B cell (primary cell): ENCODE measurements around the gene SGSM1. TPM values are rescaled to one million over a fixed set of nuclear protein-coding genes. Genes with fewer than 3 reads are reported as not detected.

Experiments
- ATAC-seq: fragments of 200-7000 bp; cut with Tn5 transposase; one replicate; pipeline ENCODE4 v1.10.0; 2021; ENCODE audit warnings: low read depth, mild to moderate bottlenecking, moderate number of reproducible peaks, moderate library complexity
- CTCF ChIA-PET: fragments of 350-600 bp; sonication (Branson Sonifier 250); formaldehyde crosslinking; loops from one replicate; lab custom pipeline; 2021; ENCODE audit warnings: antibody characterized with exemption, inconsistent platforms; lab: Charles Lee
- POLR2A ChIA-PET: fragments of 350-600 bp; sonication (Branson Sonifier 250); formaldehyde crosslinking; loops from one replicate; lab custom pipeline; 2021; ENCODE audit warnings: antibody characterized with exemption; lab: Charles Lee
- DNase-seq: peaks from one replicate; pipeline ENCODE4 v3.0.0; 2013
- H2AFZ ChIP-seq: 2 replicates; pipeline ENCODE4 v1.6.1; 2012; ENCODE audit warnings: mild to moderate bottlenecking, low read depth, low read length; ENCODE audit not compliant: insufficient read depth, poor library complexity, severe bottlenecking
- H3K27ac ChIP-seq, 2 donors: 1 replicate in 1 of 2; 2 replicates in 1 of 2; pipeline ENCODE4 v1.5.1; 2012 to 2013; ENCODE audit warnings: low read length in 2 of 2, mild to moderate bottlenecking in 2 of 2, moderate library complexity in 1 of 2
- H3K27me3 ChIP-seq, 4 experiments: fragments of 200-600 bp in 1 of 4; sonication (generic) in 1 of 4; replicated peaks in 1 of 4; 1 replicate in 2 of 4; 2 replicates in 2 of 4; pipeline versions ENCODE4 v1.6.1 to v1.7.0; 2013 to 2016; ENCODE audit warnings: low read length in 3 of 4, mild to moderate bottlenecking in 2 of 4, mixed read lengths in 1 of 4, moderate library complexity in 1 of 4; ENCODE audit not compliant: insufficient read depth in 4 of 4, control insufficient read depth in 3 of 4; ENCODE audit errors: control extremely low read depth in 1 of 4
- H3K36me3 ChIP-seq, 2 experiments: replicated peaks in 1 of 2; 1 replicate in 1 of 2; 2 replicates in 1 of 2; pipeline versions ENCODE4 v1.6.1 to v1.7.1; 2013; ENCODE audit warnings: low read length in 1 of 2; ENCODE audit not compliant: insufficient read depth in 2 of 2, control insufficient read depth in 1 of 2; ENCODE audit errors: control extremely low read depth in 1 of 2, extremely low read depth in 1 of 2
- H3K4me1 ChIP-seq, 2 donors: fragments of 200-600 bp in 1 of 2; sonication (generic) in 1 of 2; 1 replicate in 1 of 2; 2 replicates in 1 of 2; pipeline versions ENCODE4 v1.5.1 to v1.6.1; 2013 to 2017; ENCODE audit warnings: low read length in 2 of 2; ENCODE audit not compliant: control insufficient read depth in 2 of 2, insufficient read depth in 2 of 2
- H3K4me2 ChIP-seq: replicated peaks from 2 replicates; pipeline ENCODE3; 2012; ENCODE audit warnings: mild to moderate bottlenecking, low read depth, low read length; ENCODE audit not compliant: poor library complexity, severe bottlenecking
- H3K4me3 ChIP-seq, 5 experiments: fragments of 200-600 bp in 1 of 5; sonication (generic) in 1 of 5; 1 replicate in 3 of 5; 2 replicates in 2 of 5; pipeline versions ENCODE4 v1.5.1 to v1.7.0; 2011 to 2016; ENCODE audit warnings: low read length in 4 of 5, mild to moderate bottlenecking in 4 of 5, low read depth in 2 of 5, control low read depth in 1 of 5, moderate library complexity in 1 of 5; ENCODE audit not compliant: insufficient read depth in 1 of 5; ENCODE audit errors: control extremely low read depth in 1 of 5, extremely low read depth in 1 of 5
- H3K79me2 ChIP-seq: fragments of 200-600 bp; sonication (generic); one replicate; pipeline ENCODE4 v1.6.0; 2016; ENCODE audit warnings: low read length; ENCODE audit not compliant: control insufficient read depth, insufficient read depth
- H3K9ac ChIP-seq: fragments of 200-600 bp; sonication (generic); 2 replicates; pipeline ENCODE4 v1.6.1; 2017; ENCODE audit warnings: mild to moderate bottlenecking, low read length, moderate library complexity
- H3K9me3 ChIP-seq, 3 donors: one replicate each; pipeline versions ENCODE4 v1.6.1 to v1.7.1; 2013; ENCODE audit warnings: low read length in 2 of 3; ENCODE audit not compliant: control insufficient read depth in 2 of 3, insufficient read depth in 1 of 3; ENCODE audit errors: control extremely low read depth in 1 of 3
- H4K20me1 ChIP-seq: 2 replicates; pipeline ENCODE4 v1.6.0; 2012; ENCODE audit warnings: mild to moderate bottlenecking, low read length; ENCODE audit not compliant: insufficient read depth, control insufficient read depth, poor library complexity, severe bottlenecking
- H3K27ac Mint-ChIP-seq: one replicate; pipeline ENCODE4 v1.8.0; 2021; ENCODE audit warnings: mixed read lengths
- H3K27me3 Mint-ChIP-seq: one replicate; pipeline ENCODE4 v1.8.0; 2021; ENCODE audit warnings: mixed read lengths
- H3K4me1 Mint-ChIP-seq: one replicate; pipeline ENCODE4 v1.8.0; 2021; ENCODE audit warnings: mixed read lengths
- H3K4me3 Mint-ChIP-seq: one replicate; pipeline ENCODE4 v1.8.0; 2021; ENCODE audit warnings: mixed read lengths
- H3K9me3 Mint-ChIP-seq: one replicate; pipeline ENCODE4 v1.8.0; 2022; ENCODE audit warnings: mixed read lengths; ENCODE audit not compliant: insufficient read depth
- EZH2 ChIP-seq: IDR thresholded peaks from 2 replicates; pipeline ENCODE4 v1.6.1; 2012; ENCODE audit warnings: borderline replicate concordance, low read depth, mild to moderate bottlenecking, moderate library complexity, low read length; ENCODE audit not compliant: insufficient read depth, poor library complexity, severe bottlenecking
- WGBS: methylation state at CpG from one replicate; pipeline ENCODE4 v1.1.5; 2013; ENCODE audit warnings: missing lambda C conversion rate; ENCODE audit not compliant: insufficient coverage; 5-methylcytosine and 5-hydroxymethylcytosine counted together
- intact Hi-C: fragments of 100-400 bp; cut with micrococcal nuclease; formaldehyde crosslinking; loops from one replicate; pipeline ENCODE4 v1.10.0; 2022
- polyA plus RNA-seq: library from polyadenylated mRNA; depleted of rRNA; stranded (reverse); fragments of >200 nt; gene quantifications from 2 replicates; pipeline ENCODE4 v1.2.3, GENCODE V29; 2012
- total RNA-seq, 2 donors: library from RNA; stranded (reverse); fragments of 120-200 nt in 1 of 2; gene quantifications; 1 replicate in 1 of 2; 2 replicates in 1 of 2; pipeline versions ENCODE4 v1.2.3 to v1.2.4, GENCODE V29; 2013 to 2022
- TF ChIP-seq, protein P1 (sequence below): fragments of 200-600 bp; IDR thresholded peaks from one replicate; pipeline ENCODE4 v1.8.0; 2022; ENCODE audit warnings: antibody characterized with exemption, mild to moderate bottlenecking

SGSM1 gene
- total and polyA plus RNA-seq, 2 donors (not counting 1 experiment from before 2014, with no cell fraction given): 0.91 to 1.3 TPM

- Histone ChIP-seq H3K79me2 (no peaks in the 10 kb centered on the region), H3K4me1 (no peaks in the 10 kb centered on the region), H3K36me3 (no peaks in the 10 kb centered on the region), H3K27me3 (peaks cover 0 to 3% (median 0%) of the 10 kb centered on the region in 4 experiments), H2AFZ (no peak overlapping the region), H3K4me3 (no peak overlapping the region), H3K9ac (no peak overlapping the region), H3K4me2 (no peak overlapping the region), H4K20me1 (no peaks in the 10 kb centered on the region), H3K27ac (no peak overlapping the region), H3K9me3 (peaks cover 0 to 3% (median 0%) of the 10 kb centered on the region in 3 donors)
- POLR2A ChIA-PET: no interaction called here
- no peaks in the 10 kb centered on the region for H3K4me1 Mint-ChIP-seq
- peaks cover 5% of the 10 kb centered on the region for H3K27me3 Mint-ChIP-seq
- H3K9me3 Mint-ChIP-seq: no peaks in the 10 kb centered on the region
- no peak overlapping the region for H3K4me3 Mint-ChIP-seq
- H3K27ac Mint-ChIP-seq: no peak overlapping the region
- TF ChIP-seq EZH2: no peak
- TF ChIP-seq, protein P1, sequence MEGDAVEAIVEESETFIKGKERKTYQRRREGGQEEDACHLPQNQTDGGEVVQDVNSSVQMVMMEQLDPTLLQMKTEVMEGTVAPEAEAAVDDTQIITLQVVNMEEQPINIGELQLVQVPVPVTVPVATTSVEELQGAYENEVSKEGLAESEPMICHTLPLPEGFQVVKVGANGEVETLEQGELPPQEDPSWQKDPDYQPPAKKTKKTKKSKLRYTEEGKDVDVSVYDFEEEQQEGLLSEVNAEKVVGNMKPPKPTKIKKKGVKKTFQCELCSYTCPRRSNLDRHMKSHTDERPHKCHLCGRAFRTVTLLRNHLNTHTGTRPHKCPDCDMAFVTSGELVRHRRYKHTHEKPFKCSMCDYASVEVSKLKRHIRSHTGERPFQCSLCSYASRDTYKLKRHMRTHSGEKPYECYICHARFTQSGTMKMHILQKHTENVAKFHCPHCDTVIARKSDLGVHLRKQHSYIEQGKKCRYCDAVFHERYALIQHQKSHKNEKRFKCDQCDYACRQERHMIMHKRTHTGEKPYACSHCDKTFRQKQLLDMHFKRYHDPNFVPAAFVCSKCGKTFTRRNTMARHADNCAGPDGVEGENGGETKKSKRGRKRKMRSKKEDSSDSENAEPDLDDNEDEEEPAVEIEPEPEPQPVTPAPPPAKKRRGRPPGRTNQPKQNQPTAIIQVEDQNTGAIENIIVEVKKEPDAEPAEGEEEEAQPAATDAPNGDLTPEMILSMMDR: no peak
- CTCF ChIA-PET: no interaction called here
- intact Hi-C loops: no loop called here
- no peak for DNase-seq
- no peak for ATAC-seq
- 86% methylated on average over 1 of the region's 3 CpGs for WGBS
Observed at GRCh38 chr22:24964441-24964840, 158.4 kb downstream of the SGSM1 start.

GRCh38 chr22:24965822-24966626, 160.0 kb downstream of the SGSM1 start:
- ChIA-PET POLR2A (no interaction called here), CTCF (interaction anchor here (1.1 kb wide), 1 partner anchor 18 kb away, joined by 6 read pairs; no protein-coding TSS in a partner anchor)
- Histone ChIP-seq H3K4me1 (no peaks in the 10 kb centered on the region), H3K4me3 (no peak overlapping the region), H3K27ac (no peak overlapping the region), H3K27me3 (peaks cover 0 to 3% (median 0%) of the 10 kb centered on the region in 4 experiments), H3K79me2 (no peaks in the 10 kb centered on the region), H3K4me2 (no peak overlapping the region), H3K9me3 (peaks cover 0 to 2% (median 0%) of the 10 kb centered on the region in 3 donors), H3K36me3 (no peaks in the 10 kb centered on the region), H2AFZ (no peak overlapping the region), H3K9ac (no peak overlapping the region), H4K20me1 (no peaks in the 10 kb centered on the region)
- 97% methylated on average over 9 of the region's 9 CpGs for WGBS
- TF ChIP-seq, protein P1: no peak
- no peak for TF ChIP-seq EZH2
- H3K27ac Mint-ChIP-seq: no peak overlapping the region
- DNase-seq (no peak), ATAC-seq (no peak)
- no peaks in the 10 kb centered on the region for H3K4me1 Mint-ChIP-seq
- peaks cover 5% of the 10 kb centered on the region for H3K27me3 Mint-ChIP-seq
- intact Hi-C loops: no loop called here
- H3K9me3 Mint-ChIP-seq: no peaks in the 10 kb centered on the region
- no peak overlapping the region for H3K4me3 Mint-ChIP-seq
